ENCODE data around the gene KDM4C.

- TF ChIP-seq ELK1 (IDR thresholded peaks at IDR 0.05; ENCODE audit: borderline replicate concordance, low read depth, low read length) (no peak), MAZ (IDR thresholded peaks at IDR 0.05; ENCODE audit: borderline replicate concordance, low read depth, low read length) (no peak), CTCF (conservative IDR thresholded peaks at IDR 0.05; ENCODE audit: low read depth, low read length) (no peak), POLR2A (IDR thresholded peaks at IDR 0.05; ENCODE audit: low read depth, low read length) (no peak)
These were observed 363.9 kb downstream of the KDM4C start for GRCh38 chr9:7121664-7122063.
